Psoas muscle (tissue), 8 donors: ENCODE data around the gene TTLL6. TPM values are rescaled to one million over a fixed set of nuclear protein-coding genes. Genes with fewer than 3 reads are reported as not detected.
"Not testable (repeated sequence)": the region's sequence is repeated elsewhere in the genome, so short reads cannot be mapped to it uniquely, and the experiment has no call there.

Experiments used
- ATAC-seq, 4 donors: fragments of 200-7000 bp; cut with Tn5 transposase; one replicate each; pipeline ENCODE4 v1.9.1; 2020; ENCODE audit warnings: moderate library complexity in 3 of 4, mild to moderate bottlenecking in 2 of 4
- DNase-seq, 2 donors: peaks; one replicate each; pipeline ENCODE4 v3.0.0-alpha.2; 2020
- H3K27ac ChIP-seq: fragments of 200-600 bp; one replicate; pipeline ENCODE4 v1.8.0; 2022
- H3K27me3 ChIP-seq, 3 donors: fragments of 200-600 bp in 1 of 3; one replicate each; pipeline versions ENCODE4 v1.6.1 to v1.8.0; 2013 to 2022; ENCODE audit warnings: low read length in 2 of 3, mild to moderate bottlenecking in 2 of 3, moderate library complexity in 1 of 3; ENCODE audit not compliant: insufficient read depth in 3 of 3
- H3K36me3 ChIP-seq, 2 donors: fragments of 200-600 bp in 1 of 2; one replicate each; pipeline versions ENCODE4 v1.6.1 to v1.8.0; 2013 to 2022; ENCODE audit warnings: low read depth in 1 of 2, mild to moderate bottlenecking in 1 of 2, moderate library complexity in 1 of 2; ENCODE audit not compliant: insufficient read depth in 1 of 2
- H3K4me1 ChIP-seq: fragments of 200-600 bp; one replicate; pipeline ENCODE4 v1.8.0; 2022
- H3K4me3 ChIP-seq: fragments of 200-600 bp; one replicate; pipeline ENCODE4 v1.8.0; 2022; ENCODE audit warnings: mild to moderate bottlenecking
- H3K9me3 ChIP-seq: fragments of 200-600 bp; one replicate; pipeline ENCODE4 v1.8.0; 2022
- WGBS, 3 donors: extraction: QIAGEN DNeasy Blood & Tissue Kit; methylation state at CpG; one replicate each; pipeline versions ENCODE4 v1.1.6 to v1.1.7; 2013; 5-methylcytosine and 5-hydroxymethylcytosine counted together
- intact Hi-C, 2 donors: fragments of 100-400 bp; cut with DNase I; formaldehyde crosslinking; loops; one replicate each; pipeline versions ENCODE4 v1.11.0 to v1.14.2; 2022
- polyA plus RNA-seq, 3 donors: library from polyadenylated mRNA; stranded (reverse); fragments of 200-250 nt; gene quantifications; one replicate each; pipeline ENCODE4 v1.2.3, GENCODE V29; 2013
- total RNA-seq, 4 donors: library from RNA; stranded (reverse); fragmentation: NEBNext Ultra II Directional in 2 of 4; extraction: Animal tissue kit (Norgen Biotek cat#: 25700) in 2 of 4; gene quantifications; one replicate each; pipeline versions ENCODE4 v1.2.1 to v1.2.4, GENCODE V29; 2021 to 2023
- TF ChIP-seq, protein P1 (sequence below): fragments of 200-600 bp; IDR thresholded peaks from one replicate; pipeline ENCODE4 v1.8.0; 2022; ENCODE audit warnings: antibody characterized with exemption
- donor health status: healthy with polysubstance abuse.
- donor health status: DM: no; HTN: no; CAD: no; lungs with moderate emphysema.
- donor health status: Bipolar disorder and iron deficiency.
- donor health status: healthy.
- donor health status: DM: yes; HTN: yes; CAD: no.
- donor health status: DM: no; HTN: no; CAD: no.
- donor health status: DM: no; HTN: no; CAD: no.
- donor health status: DM: yes; HTN: yes; CAD: no.

TTLL6 gene
- total and polyA plus RNA-seq, 7 donors: 0.03 to 0.05 TPM; not detected in 5

DNA sequence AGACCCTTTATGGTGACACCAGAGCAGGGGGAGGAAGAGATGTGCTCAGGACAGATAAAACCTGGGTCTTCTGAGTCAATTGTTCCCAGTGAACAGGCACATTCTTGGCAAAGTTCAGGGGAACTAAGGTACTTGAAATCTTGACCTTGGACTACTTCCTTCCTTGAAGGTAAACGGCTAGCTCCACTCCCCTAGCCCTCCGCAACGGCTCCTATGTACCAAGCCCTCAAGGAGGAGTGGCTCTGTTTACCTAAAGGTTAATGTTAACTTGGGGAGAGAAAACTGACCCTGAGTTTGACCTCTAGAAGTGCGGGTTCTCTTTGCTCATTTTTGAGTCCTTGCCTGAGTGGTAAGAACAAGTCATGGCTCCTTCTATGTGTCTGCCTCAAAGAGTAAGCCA, 7.8 kb downstream of the TTLL6 start:
- TF ChIP-seq, protein P1, sequence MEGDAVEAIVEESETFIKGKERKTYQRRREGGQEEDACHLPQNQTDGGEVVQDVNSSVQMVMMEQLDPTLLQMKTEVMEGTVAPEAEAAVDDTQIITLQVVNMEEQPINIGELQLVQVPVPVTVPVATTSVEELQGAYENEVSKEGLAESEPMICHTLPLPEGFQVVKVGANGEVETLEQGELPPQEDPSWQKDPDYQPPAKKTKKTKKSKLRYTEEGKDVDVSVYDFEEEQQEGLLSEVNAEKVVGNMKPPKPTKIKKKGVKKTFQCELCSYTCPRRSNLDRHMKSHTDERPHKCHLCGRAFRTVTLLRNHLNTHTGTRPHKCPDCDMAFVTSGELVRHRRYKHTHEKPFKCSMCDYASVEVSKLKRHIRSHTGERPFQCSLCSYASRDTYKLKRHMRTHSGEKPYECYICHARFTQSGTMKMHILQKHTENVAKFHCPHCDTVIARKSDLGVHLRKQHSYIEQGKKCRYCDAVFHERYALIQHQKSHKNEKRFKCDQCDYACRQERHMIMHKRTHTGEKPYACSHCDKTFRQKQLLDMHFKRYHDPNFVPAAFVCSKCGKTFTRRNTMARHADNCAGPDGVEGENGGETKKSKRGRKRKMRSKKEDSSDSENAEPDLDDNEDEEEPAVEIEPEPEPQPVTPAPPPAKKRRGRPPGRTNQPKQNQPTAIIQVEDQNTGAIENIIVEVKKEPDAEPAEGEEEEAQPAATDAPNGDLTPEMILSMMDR: no peak
- 58 to 62% (median 59%) methylated on average over 4 of the region's 4 CpGs for WGBS, 3 donors
- Histone ChIP-seq H3K27ac (no peak overlapping the region), H3K36me3 (no peaks in the 10 kb centered on the region), H3K4me3 (no peak overlapping the region), H3K9me3 (no peaks in the 10 kb centered on the region), H3K27me3 (peaks cover 0 to 13% (median 0%) of the 10 kb centered on the region in 3 donors), H3K4me1 (no peaks in the 10 kb centered on the region)
- ATAC-seq (no peak), DNase-seq (no peak)
- intact Hi-C loops: loop anchor here in 1 of 2 donors (10.0 kb wide), 1 partner anchor 226 kb away; no protein-coding TSS in a partner anchor

DNA sequence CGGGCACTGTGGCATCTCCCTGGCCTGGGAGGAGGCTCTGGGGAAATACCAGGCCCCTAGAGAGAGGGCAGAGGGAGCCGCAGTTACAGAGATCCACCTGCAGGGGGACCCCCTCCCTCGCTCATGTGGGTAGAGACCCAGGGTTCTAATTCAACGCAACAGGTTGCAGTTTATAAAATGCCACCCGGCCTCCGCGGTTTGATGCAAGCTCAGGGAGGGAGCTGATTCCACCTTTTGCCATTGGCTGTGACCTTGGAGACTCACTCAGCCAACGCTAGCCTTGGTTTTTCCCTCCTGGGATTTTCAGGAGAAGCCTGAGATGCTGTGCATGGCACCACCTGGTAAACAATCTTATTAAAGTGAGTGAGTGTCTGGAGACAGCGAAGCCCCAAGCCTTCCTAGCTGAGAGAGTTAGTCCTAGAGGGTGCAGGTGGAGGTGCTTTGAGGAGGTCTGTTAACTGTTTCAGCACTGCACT, 12.1 kb downstream of the TTLL6 start:
- Histone ChIP-seq H3K4me1 (no peaks in the 10 kb centered on the region), H3K36me3 (no peaks in the 10 kb centered on the region), H3K27ac (no peak overlapping the region), H3K9me3 (no peaks in the 10 kb centered on the region), H3K27me3 (no peaks in the 10 kb centered on the region), H3K4me3 (no peak overlapping the region)
- DNase-seq (peak; percentile 55 to 75), ATAC-seq (peak; percentile 67 to 87 (median 82))
- TF ChIP-seq, protein P1: peak; percentile 88
- 7 to 10% (median 9%) methylated on average over 9 of the region's 9 CpGs for WGBS, 3 donors
- intact Hi-C loops: loop anchor here in 1 of 2 donors (2.0 to 10.0 kb wide), 2 partner anchors 74 to 230 kb away; no protein-coding TSS in a partner anchor

DNA sequence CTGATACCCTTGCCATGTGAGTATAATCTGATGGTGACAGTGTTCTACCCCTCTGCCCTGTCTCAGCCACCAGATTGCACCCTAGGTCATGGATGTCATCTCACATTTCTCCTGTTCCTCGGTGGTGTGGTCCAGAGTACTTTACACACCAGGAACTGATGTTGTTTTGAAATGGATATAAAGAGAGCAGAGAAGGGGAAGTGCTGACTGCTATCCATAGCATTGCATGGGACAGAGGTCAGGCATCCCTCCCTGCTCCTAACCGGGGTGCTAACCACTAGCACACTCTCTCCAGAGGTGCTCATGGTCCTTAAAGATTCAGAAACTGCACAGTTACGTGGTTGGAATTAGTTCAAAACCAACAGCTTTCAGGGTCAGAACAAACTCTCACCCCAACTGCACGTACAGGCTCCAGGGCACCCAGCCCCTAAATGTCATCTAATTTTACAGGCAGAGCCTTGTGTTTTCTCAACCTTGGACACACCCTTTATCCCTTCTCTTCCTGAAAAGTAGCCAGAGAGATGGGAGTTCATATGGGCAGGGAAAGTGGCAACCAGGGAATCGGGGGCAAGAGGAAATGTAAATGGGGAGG, 16.3 kb downstream of the TTLL6 start:
- Histone ChIP-seq H3K4me1 (no peaks in the 10 kb centered on the region), H3K36me3 (no peaks in the 10 kb centered on the region), H3K27me3 (peaks cover 0 to 8% (median 0%) of the 10 kb centered on the region in 3 donors), H3K9me3 (no peaks in the 10 kb centered on the region), H3K4me3 (no peak overlapping the region), H3K27ac (no peak overlapping the region)
- intact Hi-C loops: loop anchor here in 1 of 2 donors (10.0 kb wide), 1 partner anchor 234 kb away; no protein-coding TSS in a partner anchor
- no peak for ATAC-seq
- TF ChIP-seq, protein P1: no peak
- DNase-seq: no peak
- 55 to 70% (median 60%) methylated on average over 5 of the region's 5 CpGs for whole genome bisulfite sequencing, 3 donors

DNA sequence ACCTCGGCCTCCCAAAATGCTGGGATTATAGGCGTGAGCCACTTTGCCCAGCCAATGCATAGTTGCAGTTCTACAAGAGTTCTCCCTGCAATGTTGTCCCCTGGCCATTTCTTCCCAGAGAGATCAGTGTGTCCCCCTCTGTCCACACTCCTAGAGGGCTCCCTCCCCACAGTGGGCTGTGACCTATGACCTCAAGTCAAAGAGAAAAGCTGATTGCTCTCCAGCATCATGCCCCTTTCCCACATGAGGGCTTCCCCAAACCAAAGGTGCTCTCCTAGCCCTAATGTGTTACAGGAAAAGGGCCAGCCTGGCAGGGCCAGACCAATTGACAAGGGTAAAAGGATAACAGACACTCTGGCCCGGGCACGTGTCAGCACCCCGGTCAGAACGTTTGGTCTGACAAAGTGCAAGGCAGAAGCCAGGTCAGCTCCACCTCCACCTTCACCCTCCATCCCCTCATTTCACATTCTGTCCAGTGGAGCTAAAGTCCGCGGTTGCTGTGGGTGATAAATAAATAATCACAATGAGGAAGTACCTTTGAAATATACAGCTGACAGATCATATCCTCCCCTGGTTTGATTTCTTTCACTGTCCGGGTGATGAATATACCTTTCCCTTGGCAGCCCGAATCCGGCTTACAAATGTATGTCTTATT, 17.8 kb downstream of the TTLL6 start:
- H3K27ac ChIP-seq: no peak overlapping the region
- WGBS, 3 donors: 79 to 85% (median 79%) methylated on average over 11 of the region's 11 CpGs
- H3K36me3 ChIP-seq: no peaks in the 10 kb centered on the region
- H3K4me3 ChIP-seq: no peak overlapping the region
- DNase-seq (no peak), ATAC-seq (no peak)
- H3K27me3 ChIP-seq: peaks cover 0 to 14% (median 0%) of the 10 kb centered on the region in 3 donors
- TF ChIP-seq, protein P1: no peak
- no peaks in the 10 kb centered on the region for H3K4me1 ChIP-seq
- intact Hi-C loops: no loop called here
- no peaks in the 10 kb centered on the region for H3K9me3 ChIP-seq

DNA sequence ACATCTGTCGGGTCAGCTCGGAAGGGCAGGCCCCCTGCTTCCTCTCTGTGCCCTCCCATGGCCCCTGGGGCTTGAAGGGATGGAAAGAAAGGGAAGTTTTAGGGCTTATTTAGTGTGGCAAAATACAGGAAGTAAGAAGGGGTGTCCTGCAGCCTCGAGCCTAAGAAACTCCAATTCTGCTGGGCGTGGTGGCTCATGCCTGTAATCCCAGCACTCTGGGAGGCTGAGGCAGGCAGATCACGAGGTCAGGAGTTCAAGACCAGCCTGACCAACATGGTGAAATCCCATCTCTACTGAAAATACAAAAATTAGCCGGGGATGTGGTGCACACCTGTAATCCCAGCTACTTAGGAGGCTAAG, 20.9 kb downstream of the TTLL6 start:
- intact Hi-C loops: not testable (repeated sequence)

More for the DNA sequence above, 20.9 kb downstream of the TTLL6 start:
- ATAC-seq, H3K4me1 ChIP-seq, DNase-seq, H3K4me3 ChIP-seq, H3K27ac ChIP-seq, H3K9me3 ChIP-seq, H3K36me3 ChIP-seq: not testable (repeated sequence)
- 54 to 67% (median 59%) methylated on average over 6 of the region's 6 CpGs for WGBS, 3 donors
- peaks cover 0 to 32% (median 0%) of the 10 kb centered on the region in 3 donors for H3K27me3 ChIP-seq
